HepG2 (cell line): ENCODE results near the gene ZIC4. TPM values are rescaled to one million over a fixed set of nuclear protein-coding genes. Genes with fewer than 3 reads are reported as not detected.

Experiments
- ATAC-seq: fragments of 200-7000 bp; cut with Tn5 transposase; 3 replicates; pipeline ENCODE4 v1.9.1; 2020; ENCODE audit warnings: mild to moderate bottlenecking, moderate library complexity
- BruUV-seq: library from RNA; stranded (reverse); fragments of 400-500 nt; replicated peaks from 2 replicates; lab custom pipeline; 2021; lab: Mats Ljungman, UMichigan
- CTCF ChIA-PET: fragments of 300-600 bp; formaldehyde crosslinking; extraction: SDS; loops from one replicate; lab custom pipeline; 2021; ENCODE audit warnings: low total read pairs, inconsistent platforms, low intra/inter-chr PET ratio; lab: Yijun Ruan, JAX
- POLR2A ChIA-PET: fragments of 350-600 bp; sonication (Branson Sonifier 250); formaldehyde crosslinking; loops from one replicate; lab custom pipeline; 2020; ENCODE audit warnings: antibody characterized with exemption, inconsistent platforms; lab: Yijun Ruan, JAX
- DNase-seq: peaks from one replicate; pipeline ENCODE4 v3.0.0-alpha.2; 2015; ENCODE audit warnings: low spot score
- FAIRE-seq: peaks from 3 replicates; lab custom pipeline; 2011; peaks lifted over from hg19 to GRCh38; lab: Jason Lieb, UNC
- H2AFZ ChIP-seq: one replicate; pipeline ENCODE4 v1.6.1; 2011; ENCODE audit warnings: low read length, inconsistent platforms
- H3K27ac ChIP-seq: fragments of 300-600 bp; 3 replicates; pipeline ENCODE4 v1.8.0; 2011; ENCODE audit warnings: mixed run types, mild to moderate bottlenecking, mixed read lengths, low read length, inconsistent platforms; ENCODE audit not compliant: insufficient read depth; ENCODE audit errors: extremely low read length
- H3K27me3 ChIP-seq, 2 experiments: fragments of 200-600 bp in 1 of 2; 2 replicates in 1 of 2; 3 replicates in 1 of 2; pipeline versions ENCODE4 v1.6.0 to v1.8.0; 2011; ENCODE audit warnings: low read length in 2 of 2, mild to moderate bottlenecking in 2 of 2, moderate library complexity in 2 of 2, inconsistent platforms in 1 of 2; ENCODE audit not compliant: insufficient read depth in 2 of 2, control insufficient read depth in 1 of 2
- H3K36me3 ChIP-seq, 2 experiments: fragments of 200-600 bp in 1 of 2; replicated peaks in 1 of 2; 2 replicates in 1 of 2; 3 replicates in 1 of 2; pipeline versions ENCODE4 v1.5.1 to v1.8.0; 2011; ENCODE audit warnings: low read length in 2 of 2, inconsistent platforms in 1 of 2; ENCODE audit not compliant: insufficient read depth in 2 of 2, control insufficient read depth in 1 of 2
- H3K4me1 ChIP-seq: 2 replicates; pipeline ENCODE4 v1.5.1; 2012; ENCODE audit warnings: low read length, inconsistent platforms; ENCODE audit not compliant: insufficient read depth
- H3K4me2 ChIP-seq: 2 replicates; pipeline ENCODE4 v1.6.0; 2011; ENCODE audit warnings: low read depth, low read length, inconsistent platforms
- H3K4me3 ChIP-seq, 3 experiments: fragments of 200-600 bp in 1 of 3; sonication (generic), shearing (Covaris generic) in 1 of 3; replicated peaks in 1 of 3; 2 replicates each; pipeline ENCODE4 v1.5.1; 2011 to 2016; ENCODE audit warnings: low read length in 3 of 3, inconsistent platforms in 2 of 3, low read depth in 2 of 3, mild to moderate bottlenecking in 2 of 3, control low read depth in 1 of 3, mixed read lengths in 1 of 3; ENCODE audit not compliant: insufficient read depth in 1 of 3
- H3K79me2 ChIP-seq: one replicate; pipeline ENCODE4 v1.6.1; 2011; ENCODE audit warnings: low read length, inconsistent platforms; ENCODE audit not compliant: insufficient read depth
- H3K9ac ChIP-seq: 2 replicates; pipeline ENCODE4 v1.6.0; 2011; ENCODE audit warnings: mild to moderate bottlenecking, low read depth, low read length, inconsistent platforms; ENCODE audit not compliant: insufficient read depth
- H3K9me3 ChIP-seq: 2 replicates; pipeline ENCODE4 v1.5.1; 2012; ENCODE audit warnings: mild to moderate bottlenecking, low read length
- H4K20me1 ChIP-seq: 2 replicates; pipeline ENCODE4 v1.6.0; 2011; ENCODE audit warnings: inconsistent platforms, mild to moderate bottlenecking, low read length, moderate library complexity; ENCODE audit not compliant: insufficient read depth
- DMAP1 ChIP-seq: IDR thresholded peaks from 2 replicates; pipeline ENCODE4 v1.6.1; 2016
- REXO4 ChIP-seq: sonication (generic); formaldehyde crosslinking; IDR thresholded peaks from 2 replicates; pipeline ENCODE4 v1.8.0; 2022; ENCODE audit warnings: missing genetic modification reagents, mild to moderate bottlenecking, borderline replicate concordance
- SALL2 ChIP-seq: sonication (generic); formaldehyde crosslinking; IDR thresholded peaks from 2 replicates; pipeline ENCODE4 v1.8.1; 2023; ENCODE audit warnings: mild to moderate bottlenecking, missing genetic modification reagents, inconsistent platforms
- ZMYM2 ChIP-seq: sonication (generic); formaldehyde crosslinking; IDR thresholded peaks from 2 replicates; pipeline ENCODE4 v1.8.0; 2022; ENCODE audit warnings: mild to moderate bottlenecking, missing genetic modification reagents
- ZNF468 ChIP-seq: sonication (generic); formaldehyde crosslinking; IDR thresholded peaks from 2 replicates; pipeline ENCODE4 v1.8.0; 2022; ENCODE audit warnings: mild to moderate bottlenecking, moderate library complexity, missing genetic modification reagents
- ZNF850 ChIP-seq: sonication (generic); formaldehyde crosslinking; conservative IDR thresholded peaks from 2 replicates; pipeline ENCODE4 v1.9.0; 2021; ENCODE audit warnings: mild to moderate bottlenecking, missing genetic modification reagents
- WGBS: methylation state at CpG from one replicate; pipeline ENCODE4 v1.1.6; 2017; ENCODE audit warnings: low lambda C conversion rate; 5-methylcytosine and 5-hydroxymethylcytosine counted together
- in situ Hi-C: cut with HindIII; loops from 2 replicates; pipeline ENCODE4 v1.10.0; 2017; ENCODE audit warnings: low pct_unique_long_range_greater_than_20kb; ENCODE audit not compliant: extremely low pct_ligation_motif_present
- intact Hi-C: fragments of 100-400 bp; cut with micrococcal nuclease; formaldehyde crosslinking; loops from one replicate; pipeline ENCODE4 v1.10.0; 2022; ENCODE audit not compliant: unreplicated experiment
- polyA plus RNA-seq, 8 experiments: library from polyadenylated mRNA; depleted of rRNA in 3 of 8; stranded (reverse) in 7 of 8; unstranded in 1 of 8; fragments of >200 nt; fragmentation: Illumina TruSeq in 4 of 8; extraction: Trizol in 4 of 8; gene quantifications; 2 replicates each; pipeline versions ENCODE4 v1.2.1 to v1.2.3, GENCODE V29; 2011 to 2016; ENCODE audit warnings: low read depth in 4 of 8, missing spikeins in 1 of 8, mixed read lengths in 1 of 8; ENCODE audit not compliant: insufficient read depth in 1 of 8
- total RNA-seq, 5 experiments: library from RNA; depleted of rRNA; stranded (reverse); fragments of >200 nt; fragmentation: Illumina TruSeq; extraction: Trizol; gene quantifications; 2 replicates each; pipeline ENCODE4 v1.2.3, GENCODE V29; 2016; ENCODE audit warnings: low read depth in 1 of 5
- TF ChIP-seq, protein P1 (sequence below): sonication (generic); formaldehyde crosslinking; IDR thresholded peaks from 2 replicates; pipeline ENCODE4 v1.8.0; 2022; ENCODE audit warnings: low read depth, missing genetic modification reagents

The ZIC4 gene
- total and polyA plus RNA-seq, 2 of the 13 experiments (the other 11 are each of a cell fraction or from before 2014, with no cell fraction given): not detected

DNA sequence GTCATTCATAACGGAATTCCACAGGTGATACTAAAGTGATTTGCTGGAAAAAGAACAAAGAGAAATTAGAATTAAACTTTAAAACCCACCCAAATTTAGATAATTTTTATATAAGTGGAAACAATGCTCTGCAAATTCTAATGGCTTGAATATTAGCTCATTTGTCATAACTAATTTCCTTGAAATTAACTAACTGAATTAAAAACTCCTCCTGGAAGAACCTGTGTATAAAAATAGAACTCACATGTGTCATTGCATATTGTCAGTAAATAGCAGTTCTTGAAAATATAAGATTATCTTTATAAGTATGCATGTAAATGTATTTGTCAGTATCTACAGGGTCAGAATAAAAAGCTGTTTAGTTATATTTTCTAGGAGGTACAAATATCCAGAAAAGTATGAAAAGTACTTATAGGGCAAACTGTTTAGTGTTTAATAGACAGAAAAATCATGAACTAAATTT lies 19.1 kb upstream of the ZIC4 start:
- CTCF ChIA-PET: no interaction called here
- FAIRE-seq: no peak
- no peak for TF ChIP-seq SALL2 (CRISPR knock-in tag)

DNA sequence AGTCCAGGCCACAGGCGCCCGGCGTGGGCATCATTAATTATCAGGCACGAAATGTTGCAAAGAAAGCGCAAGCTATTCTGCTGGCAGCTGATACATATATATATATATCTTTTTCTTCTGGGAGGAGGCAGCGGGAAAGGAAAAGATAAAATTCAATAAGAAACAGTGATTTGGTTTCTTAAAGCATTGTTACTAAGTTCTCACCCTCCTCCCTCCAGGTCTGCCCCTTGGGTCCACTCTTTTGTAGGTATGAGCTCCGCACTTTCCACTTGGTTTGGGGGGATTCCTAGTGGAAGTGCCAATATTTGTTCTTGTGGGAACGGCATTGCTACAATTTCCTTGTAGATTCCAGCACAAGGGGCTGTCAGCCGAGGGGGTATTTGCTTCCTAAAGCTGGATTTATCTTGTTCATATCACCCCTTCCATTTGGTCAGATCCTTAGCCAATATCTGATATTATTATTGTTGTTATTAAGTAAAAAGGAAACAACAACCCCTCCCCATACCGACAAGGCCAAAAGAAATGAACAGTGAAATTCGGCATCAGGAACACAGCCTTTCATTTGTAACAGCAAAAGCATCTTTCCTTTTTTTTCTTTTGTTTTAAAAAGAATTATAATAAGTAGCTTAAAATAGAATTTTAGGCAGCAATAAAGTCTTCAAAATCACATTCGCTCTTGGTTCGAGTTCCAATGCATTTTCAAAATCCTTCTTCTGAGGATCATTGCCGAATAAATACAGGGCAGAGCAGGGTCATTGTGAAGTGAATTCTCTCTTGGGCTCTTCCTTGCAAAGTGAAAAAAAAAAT lies 18.4 kb upstream of the ZIC4 start:
- H3K4me3 ChIP-seq: no peak overlapping the region
- in situ Hi-C loops (no loop called here), intact Hi-C loops (no loop called here)
- H3K9ac ChIP-seq: no peak overlapping the region
- H2AFZ ChIP-seq: no peak overlapping the region
- TF ChIP-seq, protein P1, sequence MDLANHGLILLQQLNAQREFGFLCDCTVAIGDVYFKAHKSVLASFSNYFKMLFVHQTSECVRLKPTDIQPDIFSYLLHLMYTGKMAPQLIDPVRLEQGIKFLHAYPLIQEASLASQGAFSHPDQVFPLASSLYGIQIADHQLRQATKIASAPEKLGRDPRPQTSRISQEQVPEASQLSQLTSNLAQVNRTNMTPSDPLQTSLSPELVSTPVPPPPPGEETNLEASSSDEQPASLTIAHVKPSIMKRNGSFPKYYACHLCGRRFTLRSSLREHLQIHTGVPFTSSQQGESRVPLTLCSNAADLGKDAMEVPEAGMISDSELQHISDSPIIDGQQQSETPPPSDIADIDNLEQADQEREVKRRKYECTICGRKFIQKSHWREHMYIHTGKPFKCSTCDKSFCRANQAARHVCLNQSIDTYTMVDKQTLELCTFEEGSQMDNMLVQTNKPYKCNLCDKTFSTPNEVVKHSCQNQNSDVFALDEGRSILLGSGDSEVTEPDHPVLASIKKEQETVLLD: no peak
- TF ChIP-seq ZMYM2 (CRISPR knock-in tag) (no peak), REXO4 (CRISPR knock-in tag) (no peak), ZNF468 (CRISPR knock-in tag) (no peak), DMAP1 (CRISPR knock-in tag) (no peak), ZNF850 (CRISPR knock-in tag) (no peak)
- CTCF ChIA-PET: no interaction called here
- FAIRE-seq (no peak), ATAC-seq (no peak), DNase-seq (no peak)
- whole genome bisulfite sequencing: 6% methylated on average over 14 of the region's 14 CpGs
- H4K20me1 ChIP-seq: no peaks in the 10 kb centered on the region
- H3K4me1 ChIP-seq: no peaks in the 10 kb centered on the region
- BruUV-seq: no TSS peak
- no peaks in the 10 kb centered on the region for H3K9me3 ChIP-seq
- POLR2A ChIA-PET: no interaction called here
- no peak overlapping the region for H3K4me2 ChIP-seq
- H3K36me3 ChIP-seq: no peaks in the 10 kb centered on the region
- no peak overlapping the region for H3K27ac ChIP-seq
- H3K27me3 ChIP-seq: peaks cover 4 to 39% of the 10 kb centered on the region in 2 experiments; a peak in 4 of 5 replicates
- no peaks in the 10 kb centered on the region for H3K79me2 ChIP-seq

More for the DNA sequence above, 19.1 kb upstream of the ZIC4 start:
- H3K36me3 ChIP-seq: no peaks in the 10 kb centered on the region
- no peaks in the 10 kb centered on the region for H3K79me2 ChIP-seq
- no peak for DNase-seq
- in situ Hi-C loops (no loop called here), intact Hi-C loops (no loop called here)
- H3K9ac ChIP-seq: no peak overlapping the region
- no peaks in the 10 kb centered on the region for H4K20me1 ChIP-seq
- H2AFZ ChIP-seq: no peak overlapping the region
- 0% methylated on average over 1 of the region's 1 CpG for WGBS
- H3K4me1 ChIP-seq: no peaks in the 10 kb centered on the region
- no peak overlapping the region for H3K4me3 ChIP-seq
- no peak overlapping the region for H3K4me2 ChIP-seq
- no peaks in the 10 kb centered on the region for H3K9me3 ChIP-seq
- ATAC-seq: no peak
- no peak overlapping the region for H3K27ac ChIP-seq
- POLR2A ChIA-PET: no interaction called here
- peaks cover 4 to 33% of the 10 kb centered on the region in 2 experiments; a peak in 4 of 5 replicates for H3K27me3 ChIP-seq
- BruUV-seq: no TSS peak
